Fibroblast of pulmonary artery (primary cell): Measurements from ENCODE around the gene OR14K1.
"Not testable (repeated sequence)": the region's sequence is repeated elsewhere in the genome, so short reads cannot be mapped to it uniquely, and the experiment has no call there.

Source experiments
- DNase-seq: peaks from one replicate; pipeline ENCODE4 v3.0.0-alpha.2; 2010; ENCODE audit warnings: low read depth
- H3K4me3 ChIP-seq: replicated peaks from 2 replicates; pipeline ENCODE4 v1.5.1; 2011; ENCODE audit warnings: low read depth, mild to moderate bottlenecking, control low read depth, low read length, moderate library complexity
- TF ChIP-seq, protein P1 (sequence below): IDR thresholded peaks from 2 replicates; pipeline ENCODE4 v1.5.1; 2011; ENCODE audit warnings: mild to moderate bottlenecking, control low read depth, low read length, inconsistent platforms; ENCODE audit errors: missing control alignments

OR14K1 gene, protein sequence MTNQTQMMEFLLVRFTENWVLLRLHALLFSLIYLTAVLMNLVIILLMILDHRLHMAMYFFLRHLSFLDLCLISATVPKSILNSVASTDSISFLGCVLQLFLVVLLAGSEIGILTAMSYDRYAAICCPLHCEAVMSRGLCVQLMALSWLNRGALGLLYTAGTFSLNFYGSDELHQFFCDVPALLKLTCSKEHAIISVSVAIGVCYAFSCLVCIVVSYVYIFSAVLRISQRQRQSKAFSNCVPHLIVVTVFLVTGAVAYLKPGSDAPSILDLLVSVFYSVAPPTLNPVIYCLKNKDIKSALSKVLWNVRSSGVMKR

DNA sequence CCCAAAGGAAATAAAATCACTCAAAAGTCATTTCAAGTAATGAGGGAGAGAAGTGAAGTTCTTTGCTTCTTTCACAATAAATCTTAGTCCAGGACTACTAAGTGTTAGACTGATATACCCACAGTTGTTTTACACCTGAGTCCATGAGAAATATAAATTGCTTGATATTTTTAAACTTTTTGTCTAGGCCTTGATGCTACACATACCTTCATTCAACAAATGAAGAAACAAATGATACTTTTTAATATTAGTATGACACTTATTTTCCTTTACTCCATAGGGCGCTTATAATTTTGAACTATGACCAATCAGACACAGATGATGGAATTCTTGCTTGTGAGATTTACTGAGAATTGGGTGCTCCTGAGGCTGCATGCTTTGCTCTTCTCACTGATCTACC is at the start of gene OR14K1:
TSS of gene OR14K1 (plus strand) at position 301 of the 400 bp plus-strand sequence. CDS start at position 301, 0 bp downstream.
- DNase-seq = no peak
- no peak within 1 kb of the TSS for H3K4me3 ChIP-seq
- TF ChIP-seq, protein P1, sequence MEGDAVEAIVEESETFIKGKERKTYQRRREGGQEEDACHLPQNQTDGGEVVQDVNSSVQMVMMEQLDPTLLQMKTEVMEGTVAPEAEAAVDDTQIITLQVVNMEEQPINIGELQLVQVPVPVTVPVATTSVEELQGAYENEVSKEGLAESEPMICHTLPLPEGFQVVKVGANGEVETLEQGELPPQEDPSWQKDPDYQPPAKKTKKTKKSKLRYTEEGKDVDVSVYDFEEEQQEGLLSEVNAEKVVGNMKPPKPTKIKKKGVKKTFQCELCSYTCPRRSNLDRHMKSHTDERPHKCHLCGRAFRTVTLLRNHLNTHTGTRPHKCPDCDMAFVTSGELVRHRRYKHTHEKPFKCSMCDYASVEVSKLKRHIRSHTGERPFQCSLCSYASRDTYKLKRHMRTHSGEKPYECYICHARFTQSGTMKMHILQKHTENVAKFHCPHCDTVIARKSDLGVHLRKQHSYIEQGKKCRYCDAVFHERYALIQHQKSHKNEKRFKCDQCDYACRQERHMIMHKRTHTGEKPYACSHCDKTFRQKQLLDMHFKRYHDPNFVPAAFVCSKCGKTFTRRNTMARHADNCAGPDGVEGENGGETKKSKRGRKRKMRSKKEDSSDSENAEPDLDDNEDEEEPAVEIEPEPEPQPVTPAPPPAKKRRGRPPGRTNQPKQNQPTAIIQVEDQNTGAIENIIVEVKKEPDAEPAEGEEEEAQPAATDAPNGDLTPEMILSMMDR = no peak

DNA sequence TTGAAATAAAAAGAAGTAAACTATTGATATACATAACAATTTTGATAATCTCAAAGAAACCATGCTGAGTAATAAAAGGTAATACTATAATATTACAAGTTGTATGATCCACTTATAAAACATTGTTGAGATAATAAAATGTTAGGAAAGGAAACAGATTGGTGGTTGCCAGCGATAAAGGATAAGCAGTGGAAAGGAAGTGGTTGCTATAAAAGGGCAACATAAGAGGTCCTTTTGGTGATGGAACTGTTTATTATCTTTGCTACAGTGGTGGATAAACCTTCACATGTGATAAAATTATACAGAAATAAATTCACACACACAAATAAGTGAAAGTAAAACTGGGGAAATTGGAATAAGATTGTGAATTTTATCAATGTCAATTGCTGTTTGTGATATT is 37.1 kb upstream of the OR14K1 start:
- TF ChIP-seq, protein P1 = no peak
- no peak overlapping the region for H3K4me3 ChIP-seq
- DNase-seq = no peak

DNA sequence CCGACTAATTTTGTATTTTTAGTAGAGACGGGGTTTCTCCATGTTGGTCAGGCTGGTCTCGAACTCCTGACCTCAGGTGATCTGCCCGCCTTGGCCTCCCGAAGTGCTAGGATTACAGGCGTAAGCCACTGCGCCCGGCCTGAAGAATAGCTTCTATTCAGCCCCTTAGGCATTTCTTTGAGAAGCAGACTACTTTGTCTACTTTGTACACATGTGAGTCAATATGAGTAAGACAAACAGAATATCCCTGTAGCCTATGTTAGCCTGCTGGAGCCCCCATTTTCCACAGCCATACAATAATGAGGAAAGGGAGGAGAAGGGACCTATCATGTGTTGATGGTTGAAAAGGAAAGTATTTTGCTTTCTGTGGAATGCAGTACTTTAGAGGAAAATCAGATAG is 27.7 kb upstream of the OR14K1 start:
- not testable (repeated sequence) for H3K4me3 ChIP-seq, DNase-seq

DNA sequence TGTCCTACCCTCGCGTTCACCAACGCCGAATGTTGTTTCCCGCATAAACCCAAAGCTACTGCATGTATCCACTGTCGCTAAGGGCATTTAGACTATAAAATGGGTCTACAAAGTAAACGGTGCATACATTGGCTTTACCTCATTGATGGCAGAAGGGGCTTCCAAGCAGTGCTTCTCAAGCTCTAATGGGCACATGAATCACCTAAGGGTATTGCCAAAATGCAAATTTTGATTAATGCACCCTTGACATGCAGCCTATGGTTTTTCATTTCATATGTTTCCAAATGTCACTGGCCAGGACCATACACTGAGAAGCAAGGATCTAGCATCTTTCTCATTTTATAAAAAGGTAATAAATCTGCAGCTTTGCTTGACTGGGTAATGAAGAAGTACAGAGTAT is 24.7 kb upstream of the OR14K1 start:
- no peak overlapping the region for H3K4me3 ChIP-seq
- TF ChIP-seq, protein P1 = no peak
- no peak for DNase-seq

DNA sequence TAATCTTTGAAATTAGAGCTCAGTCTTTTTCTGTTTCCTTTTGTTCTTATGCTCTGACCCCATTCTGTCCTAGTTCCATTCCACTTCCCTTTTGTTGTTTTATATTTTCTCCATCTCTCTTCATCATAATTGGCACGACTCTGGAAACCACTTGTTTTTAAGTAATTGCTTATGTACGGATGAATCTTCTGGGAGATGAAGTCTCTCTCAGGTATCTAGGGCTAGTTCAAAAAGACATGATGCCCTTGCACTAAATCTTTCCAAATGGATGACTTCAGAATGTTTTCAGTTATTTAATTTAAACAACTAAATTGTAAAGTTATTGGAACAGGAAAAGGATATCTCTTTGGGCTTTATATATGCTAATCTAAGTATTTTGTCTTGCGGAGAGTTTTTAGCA is 21.9 kb upstream of the OR14K1 start, which contains the start of gene OR6F1:
TSS of gene OR6F1 (minus strand) at position 101 of the 400 bp plus-strand sequence. CDS start 3,891 bp downstream, outside the sequence.
- H3K4me3 ChIP-seq = no peak within 1 kb of the TSS
- TF ChIP-seq, protein P1 = no peak

DNA sequence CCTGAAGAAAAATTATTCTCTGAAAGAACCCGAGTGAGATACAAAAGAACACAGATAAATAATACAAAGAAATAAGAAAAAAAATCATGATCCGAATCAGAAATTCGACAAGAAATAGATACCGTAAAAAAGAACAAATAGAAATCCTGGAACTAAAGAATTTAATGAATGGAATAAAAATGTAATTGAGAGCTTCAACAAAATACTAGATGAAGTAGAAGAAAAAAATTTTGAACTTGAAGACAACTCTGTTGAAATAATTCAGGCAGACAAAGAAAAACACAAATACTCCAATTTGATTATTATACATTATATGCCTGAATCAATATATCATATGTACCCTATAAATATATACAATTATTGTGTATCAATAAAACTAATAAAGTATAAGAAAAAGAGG is 17.2 kb upstream of the OR14K1 start:
- no peak for DNase-seq
- TF ChIP-seq, protein P1 = no peak
- no peak overlapping the region for H3K4me3 ChIP-seq

More for the DNA sequence above, 21.9 kb upstream of the OR14K1 start, which contains the start of gene OR6F1:
- DNase-seq = no peak

DNA sequence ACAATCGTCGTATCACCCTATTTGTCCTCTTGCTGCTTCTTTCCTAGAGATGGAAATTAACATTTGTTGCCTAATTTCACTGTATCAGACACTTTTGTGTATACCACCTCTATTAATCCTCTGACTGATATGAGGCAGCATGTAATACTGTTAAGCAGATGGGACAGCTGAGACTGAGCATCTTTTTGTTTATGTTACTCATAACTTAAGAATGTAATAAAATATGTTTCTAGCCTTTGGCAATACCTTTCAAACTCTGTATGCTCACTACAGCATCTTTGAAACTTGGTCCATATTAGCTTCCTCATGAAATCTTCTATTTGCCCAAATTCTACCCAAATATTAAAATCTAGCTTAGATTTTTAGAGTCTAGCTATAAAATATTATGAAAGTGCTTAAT is 2.3 kb downstream of the OR14K1 start:
- TF ChIP-seq, protein P1 = no peak
- no peak overlapping the region for H3K4me3 ChIP-seq
- no peak for DNase-seq
